Hepatocyte (in vitro differentiated cells): Measurements from ENCODE around the gene TTC32. TPM values are rescaled to one million over a fixed set of nuclear protein-coding genes. Genes with fewer than 3 reads are reported as not detected.
"Not testable (repeated sequence)": the region's sequence is repeated elsewhere in the genome, so short reads cannot be mapped to it uniquely, and the experiment has no call there.

Experiments
- DNase-seq: peaks from one replicate; pipeline ENCODE4 v3.0.0-alpha.2; 2016; ENCODE audit warnings: low spot score
- H2AFZ ChIP-seq: fragments of 200-600 bp; sonication (generic); 2 replicates; pipeline ENCODE4 v1.6.0; 2016; ENCODE audit warnings: antibody characterized with exemption, mild to moderate bottlenecking
- H3K27ac ChIP-seq: fragments of 200-600 bp; sonication (generic); 2 replicates; pipeline ENCODE4 v1.5.1; 2016; ENCODE audit warnings: mild to moderate bottlenecking
- H3K27me3 ChIP-seq: fragments of 200-600 bp; sonication (generic); 2 replicates; pipeline ENCODE4 v1.6.1; 2016
- H3K36me3 ChIP-seq: fragments of 200-600 bp; sonication (generic); replicated peaks from 2 replicates; pipeline ENCODE4 v1.5.1; 2016; ENCODE audit warnings: low read depth; ENCODE audit not compliant: insufficient read depth
- H3K4me1 ChIP-seq: fragments of 200-600 bp; sonication (generic); 2 replicates; pipeline ENCODE4 v1.5.1; 2016; ENCODE audit warnings: mild to moderate bottlenecking, moderate library complexity; ENCODE audit not compliant: insufficient read depth
- H3K4me2 ChIP-seq: fragments of 200-600 bp; sonication (generic); 2 replicates; pipeline ENCODE4 v1.6.0; 2016
- H3K4me3 ChIP-seq: fragments of 200-600 bp; sonication (generic); 2 replicates; pipeline ENCODE4 v1.5.1; 2016; ENCODE audit warnings: mild to moderate bottlenecking
- H3K79me2 ChIP-seq: fragments of 200-600 bp; sonication (generic); 2 replicates; pipeline ENCODE4 v1.6.0; 2017; ENCODE audit warnings: mild to moderate bottlenecking
- H3K9me2 ChIP-seq: fragments of 200-600 bp; sonication (generic); replicated peaks from 2 replicates; pipeline ENCODE4 v1.6.0; 2017; ENCODE audit warnings: mild to moderate bottlenecking; ENCODE audit not compliant: insufficient read depth
- H3K9me3 ChIP-seq: fragments of 200-600 bp; sonication (generic); 2 replicates; pipeline ENCODE4 v1.5.1; 2016; ENCODE audit warnings: low read depth, mild to moderate bottlenecking
- H4K20me1 ChIP-seq: fragments of 200-600 bp; sonication (generic); 2 replicates; pipeline ENCODE4 v1.6.0; 2016; ENCODE audit warnings: mild to moderate bottlenecking; ENCODE audit not compliant: insufficient read depth, poor library complexity, severe bottlenecking
- EZH2 ChIP-seq: fragments of 200-600 bp; sonication (generic); IDR thresholded peaks from 2 replicates; pipeline ENCODE4 v1.6.1; 2016; ENCODE audit warnings: antibody characterized with exemption, mild to moderate bottlenecking, borderline replicate concordance
- EZH2phosphoT487 ChIP-seq: fragments of 200-600 bp; sonication (generic); IDR thresholded peaks from one replicate; pipeline ENCODE4 v1.6.1; 2018; ENCODE audit warnings: antibody characterized with exemption, mild to moderate bottlenecking, low read depth, moderate library complexity; ENCODE audit not compliant: unreplicated experiment, severe bottlenecking
- WGBS: methylation state at CpG from one replicate; pipeline ENCODE4 v1.1.6; 2016; ENCODE audit warnings: low lambda C conversion rate; ENCODE audit errors: missing lambda C conversion rate; 5-methylcytosine and 5-hydroxymethylcytosine counted together
- polyA plus RNA-seq: library from polyadenylated mRNA; unstranded; fragments of >200 nt; fragmentation: Nextera tagmentation; extraction: Ambion mirVana; gene quantifications from 2 replicates; pipeline ENCODE4 v1.2.1, GENCODE V29; 2016
- total RNA-seq: library from RNA; depleted of rRNA; stranded (reverse); fragments of >200 nt; gene quantifications from 2 replicates; pipeline ENCODE4 v1.2.3, GENCODE V29; 2014
- TF ChIP-seq, protein P1 (sequence below): fragments of 200-600 bp; sonication (generic); IDR thresholded peaks from 2 replicates; pipeline ENCODE4 v1.5.1; 2016; ENCODE audit warnings: antibody characterized with exemption, mild to moderate bottlenecking; ENCODE audit not compliant: poor library complexity

Gene TTC32
- total and polyA plus RNA-seq, 2 experiments from 2014 or later = 18.4 to 22.4 TPM

DNA sequence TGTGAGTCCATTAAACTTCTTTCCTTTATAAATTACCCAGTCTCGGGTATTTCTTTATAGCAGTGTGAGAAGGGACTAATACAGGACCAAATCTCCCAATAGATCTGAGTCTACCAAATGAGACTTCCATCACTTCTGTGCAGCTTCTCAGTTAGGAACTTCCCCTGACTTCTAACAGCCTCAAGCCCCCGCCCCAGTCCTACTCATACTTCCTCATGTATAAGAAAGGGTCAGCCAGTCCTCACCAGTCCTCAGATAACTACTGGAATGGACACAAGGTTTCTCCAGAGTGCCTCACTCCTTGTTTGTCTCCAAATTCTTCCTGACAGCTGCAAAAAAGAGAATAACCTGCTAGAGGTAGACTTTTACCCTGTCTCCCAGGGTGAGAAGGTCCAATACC is 19.5 kb downstream of the TTC32 start:
- DNase-seq = no peak
- Histone ChIP-seq H4K20me1 (no peaks in the 10 kb centered on the region), H2AFZ (no peak overlapping the region), H3K27me3 (no peaks in the 10 kb centered on the region), H3K4me3 (no peak overlapping the region), H3K9me3 (no peaks in the 10 kb centered on the region), H3K27ac (no peak overlapping the region), H3K79me2 (no peaks in the 10 kb centered on the region), H3K4me2 (no peak overlapping the region), H3K9me2 (no peaks in the 10 kb centered on the region), H3K36me3 (no peaks in the 10 kb centered on the region), H3K4me1 (no peaks in the 10 kb centered on the region)
- 87% methylated on average over 2 of the region's 2 CpGs for WGBS
- TF ChIP-seq EZH2phosphoT487 (no peak), EZH2 (no peak)
- TF ChIP-seq, protein P1, sequence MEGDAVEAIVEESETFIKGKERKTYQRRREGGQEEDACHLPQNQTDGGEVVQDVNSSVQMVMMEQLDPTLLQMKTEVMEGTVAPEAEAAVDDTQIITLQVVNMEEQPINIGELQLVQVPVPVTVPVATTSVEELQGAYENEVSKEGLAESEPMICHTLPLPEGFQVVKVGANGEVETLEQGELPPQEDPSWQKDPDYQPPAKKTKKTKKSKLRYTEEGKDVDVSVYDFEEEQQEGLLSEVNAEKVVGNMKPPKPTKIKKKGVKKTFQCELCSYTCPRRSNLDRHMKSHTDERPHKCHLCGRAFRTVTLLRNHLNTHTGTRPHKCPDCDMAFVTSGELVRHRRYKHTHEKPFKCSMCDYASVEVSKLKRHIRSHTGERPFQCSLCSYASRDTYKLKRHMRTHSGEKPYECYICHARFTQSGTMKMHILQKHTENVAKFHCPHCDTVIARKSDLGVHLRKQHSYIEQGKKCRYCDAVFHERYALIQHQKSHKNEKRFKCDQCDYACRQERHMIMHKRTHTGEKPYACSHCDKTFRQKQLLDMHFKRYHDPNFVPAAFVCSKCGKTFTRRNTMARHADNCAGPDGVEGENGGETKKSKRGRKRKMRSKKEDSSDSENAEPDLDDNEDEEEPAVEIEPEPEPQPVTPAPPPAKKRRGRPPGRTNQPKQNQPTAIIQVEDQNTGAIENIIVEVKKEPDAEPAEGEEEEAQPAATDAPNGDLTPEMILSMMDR = no peak

DNA sequence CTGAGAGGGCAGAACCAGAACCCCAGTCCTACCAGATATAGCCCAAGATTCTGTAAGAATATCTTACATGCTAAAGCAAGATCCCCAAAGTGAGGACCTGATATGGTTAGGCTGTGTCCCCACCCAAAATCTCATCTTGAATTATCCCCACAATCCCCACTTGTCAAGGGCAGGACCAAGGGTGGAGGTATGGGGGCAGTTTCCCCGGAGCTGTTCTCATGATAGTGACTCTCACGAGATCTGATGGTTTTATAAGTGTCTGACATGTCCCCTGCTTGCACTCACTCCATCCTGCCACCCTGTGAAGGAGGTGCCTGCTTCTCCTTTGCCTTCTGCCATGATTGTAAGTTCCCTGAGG is 19.9 kb downstream of the TTC32 start:
- no peaks in the 10 kb centered on the region for H3K9me2 ChIP-seq
- H3K9me3 ChIP-seq = no peaks in the 10 kb centered on the region
- TF ChIP-seq EZH2phosphoT487 = no peak
- no peak for TF ChIP-seq EZH2
- TF ChIP-seq, protein P1 = no peak
- DNase-seq = no peak
- WGBS = 65% methylated on average over 2 of the region's 2 CpGs
- no peaks in the 10 kb centered on the region for H3K36me3 ChIP-seq
- H3K79me2 ChIP-seq = no peaks in the 10 kb centered on the region
- no peaks in the 10 kb centered on the region for H3K27me3 ChIP-seq
- no peak overlapping the region for H3K4me3 ChIP-seq
- H2AFZ ChIP-seq = no peak overlapping the region
- no peak overlapping the region for H3K4me2 ChIP-seq
- H3K27ac ChIP-seq = no peak overlapping the region
- H3K4me1 ChIP-seq = no peaks in the 10 kb centered on the region
- no peaks in the 10 kb centered on the region for H4K20me1 ChIP-seq

DNA sequence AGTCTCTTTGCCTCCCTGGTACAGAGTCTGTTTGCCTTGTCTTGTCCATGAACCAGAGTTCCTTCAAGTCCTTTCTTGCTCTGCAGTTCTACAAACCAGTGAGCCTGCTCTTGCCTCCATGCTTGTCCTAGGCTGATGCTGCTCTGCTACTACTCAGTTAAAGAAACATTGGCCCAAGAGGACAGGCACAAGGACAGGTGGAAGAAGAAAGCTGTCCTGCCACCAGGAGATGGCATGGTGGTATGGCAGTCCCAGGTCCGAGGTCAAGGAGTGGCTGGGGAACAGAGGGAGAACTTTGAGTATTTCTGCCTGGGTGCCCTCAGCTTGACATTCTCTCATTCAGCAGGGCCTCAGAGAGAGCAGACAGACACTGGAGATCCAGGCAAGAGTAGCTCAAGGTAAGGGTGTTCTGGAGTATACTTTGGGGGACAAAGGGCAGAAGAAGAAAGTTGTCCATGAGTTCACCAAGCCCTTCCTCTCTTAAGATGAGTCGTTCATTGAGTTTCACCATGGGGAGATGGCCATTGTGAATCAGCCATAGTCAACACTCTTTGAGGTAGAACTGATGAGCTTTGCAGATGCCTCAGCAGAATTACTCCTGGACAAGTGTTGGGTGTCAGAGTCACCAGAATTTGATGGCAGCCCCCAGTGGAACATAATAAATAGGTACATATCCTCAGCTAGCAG is 20.4 kb downstream of the TTC32 start:
- no peak overlapping the region for H2AFZ ChIP-seq
- WGBS = 88% methylated on average over 2 of the region's 2 CpGs
- no peak for TF ChIP-seq EZH2phosphoT487
- no peak for TF ChIP-seq EZH2
- TF ChIP-seq, protein P1 = no peak
- no peaks in the 10 kb centered on the region for H3K36me3 ChIP-seq
- H3K4me1 ChIP-seq = no peaks in the 10 kb centered on the region
- no peaks in the 10 kb centered on the region for H4K20me1 ChIP-seq
- H3K4me3 ChIP-seq = no peak overlapping the region
- no peaks in the 10 kb centered on the region for H3K9me2 ChIP-seq
- H3K79me2 ChIP-seq = no peaks in the 10 kb centered on the region
- no peak for DNase-seq
- no peak overlapping the region for H3K27ac ChIP-seq
- H3K4me2 ChIP-seq = no peak overlapping the region
- no peaks in the 10 kb centered on the region for H3K9me3 ChIP-seq
- H3K27me3 ChIP-seq = no peaks in the 10 kb centered on the region

DNA sequence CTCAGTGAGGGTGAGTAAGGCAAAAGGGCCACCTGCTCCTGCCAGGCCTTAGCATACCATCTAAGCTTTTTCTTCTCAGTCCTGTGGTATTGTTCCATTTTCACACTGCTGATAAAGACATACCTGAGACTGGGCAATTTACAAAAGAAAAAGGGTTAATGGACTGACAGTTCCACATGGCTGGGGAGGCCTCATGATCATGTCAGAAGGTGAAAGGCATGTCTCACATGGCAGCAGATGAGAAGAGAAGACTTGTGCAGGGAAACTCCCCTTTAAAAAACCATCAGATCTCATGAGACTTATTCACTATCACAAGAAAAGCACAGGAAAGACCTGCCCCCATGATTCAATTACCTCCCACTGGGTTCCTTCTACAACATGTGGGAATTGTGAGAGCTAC is 21.6 kb downstream of the TTC32 start:
- not testable (repeated sequence) for H3K4me3 ChIP-seq

More for the DNA sequence above, 21.6 kb downstream of the TTC32 start:
- H3K27me3 ChIP-seq, H3K4me1 ChIP-seq, DNase-seq, H3K27ac ChIP-seq, H3K9me2 ChIP-seq, H3K9me3 ChIP-seq, H3K79me2 ChIP-seq, H4K20me1 ChIP-seq, H2AFZ ChIP-seq, H3K4me2 ChIP-seq, H3K36me3 ChIP-seq: not testable (repeated sequence)
